ENCODE measurements around the gene MAGEA10.

DNA sequence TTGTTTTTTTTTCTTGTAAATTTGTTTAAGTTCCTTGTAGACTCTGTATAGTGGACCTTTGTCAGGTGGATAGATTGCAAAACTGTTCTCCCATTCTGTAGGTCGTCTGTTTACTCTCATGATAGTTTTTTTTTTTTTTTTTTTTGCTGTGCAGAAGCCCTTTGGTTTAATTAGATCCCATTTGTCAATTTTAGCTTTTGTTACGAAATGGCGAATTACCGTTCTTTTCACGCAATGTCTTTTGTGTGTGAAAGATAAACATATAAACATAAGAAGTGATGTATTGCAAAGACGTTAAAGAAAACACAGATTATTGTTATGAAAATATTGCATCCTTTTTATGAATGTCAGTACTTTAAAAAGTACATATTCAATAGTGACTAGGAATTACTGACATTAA lies 34.5 kb downstream of the MAGEA10 start:
- TF ChIP-seq, protein P1, sequence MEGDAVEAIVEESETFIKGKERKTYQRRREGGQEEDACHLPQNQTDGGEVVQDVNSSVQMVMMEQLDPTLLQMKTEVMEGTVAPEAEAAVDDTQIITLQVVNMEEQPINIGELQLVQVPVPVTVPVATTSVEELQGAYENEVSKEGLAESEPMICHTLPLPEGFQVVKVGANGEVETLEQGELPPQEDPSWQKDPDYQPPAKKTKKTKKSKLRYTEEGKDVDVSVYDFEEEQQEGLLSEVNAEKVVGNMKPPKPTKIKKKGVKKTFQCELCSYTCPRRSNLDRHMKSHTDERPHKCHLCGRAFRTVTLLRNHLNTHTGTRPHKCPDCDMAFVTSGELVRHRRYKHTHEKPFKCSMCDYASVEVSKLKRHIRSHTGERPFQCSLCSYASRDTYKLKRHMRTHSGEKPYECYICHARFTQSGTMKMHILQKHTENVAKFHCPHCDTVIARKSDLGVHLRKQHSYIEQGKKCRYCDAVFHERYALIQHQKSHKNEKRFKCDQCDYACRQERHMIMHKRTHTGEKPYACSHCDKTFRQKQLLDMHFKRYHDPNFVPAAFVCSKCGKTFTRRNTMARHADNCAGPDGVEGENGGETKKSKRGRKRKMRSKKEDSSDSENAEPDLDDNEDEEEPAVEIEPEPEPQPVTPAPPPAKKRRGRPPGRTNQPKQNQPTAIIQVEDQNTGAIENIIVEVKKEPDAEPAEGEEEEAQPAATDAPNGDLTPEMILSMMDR (conservative IDR thresholded peaks at IDR 0.05; ENCODE audit: low read depth in 2 of 2) = no peak
- no peak for TF ChIP-seq CREB1 (CRISPR knock-in tag; IDR thresholded peaks at IDR 0.05; ENCODE audit: low read depth)

All from GM23338 (cell line).